Fibroblast of lung (primary cell): ENCODE results near the gene TMEM256. TPM values are rescaled to one million over a fixed set of nuclear protein-coding genes. Genes with fewer than 3 reads are reported as not detected.

Source experiments
- DNase-seq, 2 donors: peaks; one replicate each; pipeline versions ENCODE4 v3.0.0 to v3.0.0-alpha.2; 2010; ENCODE audit warnings: low read depth in 2 of 2
- H2AFZ ChIP-seq: 2 replicates; pipeline ENCODE4 v1.5.1; 2012; ENCODE audit warnings: low read length, control low read depth, inconsistent platforms
- H3K27ac ChIP-seq: 2 replicates; pipeline ENCODE4 v1.5.1; 2011; ENCODE audit warnings: low read length, control low read depth; ENCODE audit not compliant: insufficient read depth
- H3K27me3 ChIP-seq: 2 replicates; pipeline ENCODE4 v1.5.1; 2011; ENCODE audit warnings: mild to moderate bottlenecking, low read length; ENCODE audit not compliant: control insufficient read depth, insufficient read depth
- H3K36me3 ChIP-seq: 2 replicates; pipeline ENCODE4 v1.5.1; 2011; ENCODE audit warnings: low read length; ENCODE audit not compliant: control insufficient read depth, insufficient read depth
- H3K4me1 ChIP-seq: 2 replicates; pipeline ENCODE4 v1.5.1; 2011; ENCODE audit warnings: low read length; ENCODE audit not compliant: control insufficient read depth, insufficient read depth; ENCODE audit errors: extremely low read depth
- H3K4me2 ChIP-seq: 2 replicates; pipeline ENCODE4 v1.5.1; 2011; ENCODE audit warnings: low read length, control low read depth; ENCODE audit not compliant: insufficient read depth; ENCODE audit errors: extremely low read depth
- H3K4me3 ChIP-seq, 4 experiments: fragments of 200-600 bp in 1 of 4; sonication (generic) in 1 of 4; replicated peaks in 1 of 4; 2 replicates each; pipeline ENCODE4 v1.5.1; 2011 to 2016; ENCODE audit warnings: low read length in 4 of 4, low read depth in 3 of 4, mild to moderate bottlenecking in 3 of 4, control low read depth in 2 of 4, inconsistent platforms in 1 of 4, mixed read lengths in 1 of 4; ENCODE audit not compliant: insufficient read depth in 1 of 4; ENCODE audit errors: control extremely low read depth in 1 of 4
- H3K79me2 ChIP-seq: 2 replicates; pipeline ENCODE4 v1.5.1; 2012; ENCODE audit warnings: mild to moderate bottlenecking, low read length, inconsistent platforms; ENCODE audit not compliant: control insufficient read depth, insufficient read depth
- H3K9ac ChIP-seq: 2 replicates; pipeline ENCODE4 v1.5.1; 2011; ENCODE audit warnings: mild to moderate bottlenecking, low read length, control low read depth; ENCODE audit not compliant: insufficient read depth
- H3K9me3 ChIP-seq: 2 replicates; pipeline ENCODE4 v1.5.1; 2012; ENCODE audit warnings: low read depth, low read length; ENCODE audit not compliant: control insufficient read depth, insufficient read depth
- H4K20me1 ChIP-seq: 2 replicates; pipeline ENCODE4 v1.5.1; 2011; ENCODE audit warnings: low read length; ENCODE audit not compliant: control insufficient read depth, insufficient read depth; ENCODE audit errors: extremely low read depth
- EZH2 ChIP-seq: IDR thresholded peaks from 2 replicates; pipeline ENCODE4 v1.5.1; 2012; ENCODE audit warnings: low read length, control low read depth, mild to moderate bottlenecking; ENCODE audit errors: missing control alignments
- polyA plus RNA-seq, 2 donors: library from polyadenylated mRNA; depleted of rRNA in 1 of 2; stranded (reverse) in 1 of 2; unstranded in 1 of 2; fragments of >200 nt; gene quantifications; 2 replicates each; pipeline ENCODE4 v1.2.1, GENCODE V29; 2011 to 2012; ENCODE audit warnings: missing spikeins in 1 of 2
- total RNA-seq: library from RNA; depleted of rRNA; stranded (reverse); fragments of >200 nt; gene quantifications from 2 replicates; pipeline ENCODE4 v1.2.1, GENCODE V29; 2014
- TF ChIP-seq, protein P1 (sequence below), 2 donors: IDR thresholded peaks in 1 of 2; conservative IDR thresholded peaks in 1 of 2; 1 replicate in 1 of 2; 2 replicates in 1 of 2; pipeline ENCODE4 v1.5.1; 2011 to 2012; ENCODE audit warnings: low read length in 2 of 2, control low read depth in 1 of 2, inconsistent platforms in 1 of 2, low read depth in 1 of 2, mild to moderate bottlenecking in 1 of 2

TMEM256 gene
- total and polyA plus RNA-seq, 2 donors (not counting 1 experiment from before 2014, with no cell fraction given) = 59.1 to 206 TPM

DNA sequence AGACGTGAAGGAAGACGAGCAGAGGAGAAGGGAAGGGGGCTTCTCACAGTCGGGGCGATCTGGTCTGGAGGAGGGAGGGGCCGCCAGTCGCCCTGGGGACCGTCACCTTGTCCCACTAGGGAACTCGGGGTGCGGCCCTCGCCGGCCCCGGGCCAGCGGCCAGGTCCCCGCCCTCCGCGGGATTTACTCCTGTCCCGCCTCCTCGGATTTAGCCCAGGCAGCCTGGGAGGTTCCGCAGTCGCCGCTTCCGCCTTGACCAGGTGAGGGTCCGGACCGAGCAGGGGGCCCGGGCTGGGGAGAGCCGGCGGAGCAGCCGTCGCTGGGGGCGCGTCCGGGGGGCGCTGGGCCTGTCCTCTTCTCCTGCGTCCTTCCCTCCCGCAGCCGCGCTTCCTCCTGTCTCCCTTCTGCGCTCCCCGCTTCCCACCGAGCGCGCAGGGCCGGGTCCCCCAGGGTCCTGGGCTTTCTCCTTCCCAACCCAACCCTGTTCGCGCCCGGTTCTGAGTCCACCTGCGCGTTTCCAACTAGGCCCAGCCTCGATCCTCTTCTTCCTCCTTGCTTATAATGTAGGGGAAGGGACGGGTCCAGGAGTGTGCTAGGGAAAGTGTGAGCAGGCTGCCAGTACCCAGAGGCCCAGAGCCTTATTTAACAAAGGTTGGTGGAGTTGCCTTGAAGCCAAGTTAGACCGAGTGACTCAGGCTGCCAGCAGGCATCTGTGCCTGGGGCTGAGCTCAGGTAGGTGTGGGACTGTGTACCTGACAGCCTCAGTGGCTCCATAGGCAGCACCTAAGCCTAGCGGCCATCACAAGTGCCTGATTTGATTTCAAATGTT is 22.8 kb downstream of the TMEM256 start, which contains the start of gene TNK1:
Gene TNK1, plus strand, starts transcription at position 235 of the 829 bp plus-strand sequence. CDS start 1,838 bp downstream, outside the sequence.
- TF ChIP-seq EZH2 = peak; percentile 82
- TF ChIP-seq, protein P1, sequence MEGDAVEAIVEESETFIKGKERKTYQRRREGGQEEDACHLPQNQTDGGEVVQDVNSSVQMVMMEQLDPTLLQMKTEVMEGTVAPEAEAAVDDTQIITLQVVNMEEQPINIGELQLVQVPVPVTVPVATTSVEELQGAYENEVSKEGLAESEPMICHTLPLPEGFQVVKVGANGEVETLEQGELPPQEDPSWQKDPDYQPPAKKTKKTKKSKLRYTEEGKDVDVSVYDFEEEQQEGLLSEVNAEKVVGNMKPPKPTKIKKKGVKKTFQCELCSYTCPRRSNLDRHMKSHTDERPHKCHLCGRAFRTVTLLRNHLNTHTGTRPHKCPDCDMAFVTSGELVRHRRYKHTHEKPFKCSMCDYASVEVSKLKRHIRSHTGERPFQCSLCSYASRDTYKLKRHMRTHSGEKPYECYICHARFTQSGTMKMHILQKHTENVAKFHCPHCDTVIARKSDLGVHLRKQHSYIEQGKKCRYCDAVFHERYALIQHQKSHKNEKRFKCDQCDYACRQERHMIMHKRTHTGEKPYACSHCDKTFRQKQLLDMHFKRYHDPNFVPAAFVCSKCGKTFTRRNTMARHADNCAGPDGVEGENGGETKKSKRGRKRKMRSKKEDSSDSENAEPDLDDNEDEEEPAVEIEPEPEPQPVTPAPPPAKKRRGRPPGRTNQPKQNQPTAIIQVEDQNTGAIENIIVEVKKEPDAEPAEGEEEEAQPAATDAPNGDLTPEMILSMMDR (conservative IDR thresholded peaks at IDR 0.05 in 1 of 2, IDR thresholded peaks at IDR 0.05 in 1 of 2; ENCODE audit: low read depth in 1 of 2, low read length in 2 of 2) = no peak
- H3K4me2 ChIP-seq = peak within 1 kb of the TSS; percentile 59
- no peak for DNase-seq
- H3K27ac ChIP-seq = no peak within 1 kb of the TSS
- no peaks in the 10 kb centered on the region for H3K36me3 ChIP-seq
- no peaks in the 10 kb centered on the region for H4K20me1 ChIP-seq
- no peak within 1 kb of the TSS for H3K9ac ChIP-seq
- H3K4me3 ChIP-seq = peak within 1 kb of the TSS in 1 of 4 experiments; percentile 46
- H3K79me2 ChIP-seq = no peaks in the 10 kb centered on the region
- H3K4me1 ChIP-seq = peaks cover 7% of the 10 kb centered on the region
- H3K9me3 ChIP-seq = no peaks in the 10 kb centered on the region
- peaks cover 28% of the 10 kb centered on the region for H3K27me3 ChIP-seq
- H2AFZ ChIP-seq = no peak within 1 kb of the TSS

DNA sequence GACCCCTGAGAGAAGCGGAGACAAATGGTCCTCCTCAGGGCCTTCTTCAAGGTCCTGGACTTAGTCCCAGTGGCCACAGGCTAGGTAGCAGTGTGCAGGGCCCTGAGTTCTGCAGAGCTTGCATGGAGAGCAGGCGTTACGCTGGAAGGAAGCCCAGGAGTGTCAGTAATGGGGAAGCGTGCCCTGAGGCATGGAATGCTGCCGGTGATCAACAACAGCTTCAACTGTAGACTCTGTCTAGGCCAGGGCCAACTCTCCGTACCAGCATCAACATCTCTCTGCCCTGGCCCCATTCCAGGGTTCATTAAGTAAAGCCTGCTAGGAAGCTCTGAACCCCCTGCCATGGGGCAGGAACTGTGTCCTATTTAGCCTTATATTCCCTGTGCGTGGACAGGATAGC is 23.6 kb downstream of the TMEM256 start:
- no peaks in the 10 kb centered on the region for H3K79me2 ChIP-seq
- peaks cover 28% of the 10 kb centered on the region for H3K27me3 ChIP-seq
- peak overlapping the region; percentile 59 for H3K4me2 ChIP-seq
- H3K9me3 ChIP-seq = no peaks in the 10 kb centered on the region
- H3K4me1 ChIP-seq = peaks cover 7% of the 10 kb centered on the region
- no peak overlapping the region for H3K9ac ChIP-seq
- H3K4me3 ChIP-seq = peak overlapping the region in 1 of 4 experiments; percentile 46
- no peaks in the 10 kb centered on the region for H3K36me3 ChIP-seq
- H4K20me1 ChIP-seq = no peaks in the 10 kb centered on the region
- TF ChIP-seq, protein P1 (conservative IDR thresholded peaks at IDR 0.05 in 1 of 2, IDR thresholded peaks at IDR 0.05 in 1 of 2; ENCODE audit: low read depth in 1 of 2, low read length in 2 of 2) = no peak
- TF ChIP-seq EZH2 = no peak
- peak; percentile 30 to 37 for DNase-seq
- H2AFZ ChIP-seq = no peak overlapping the region
- H3K27ac ChIP-seq = no peak overlapping the region

DNA sequence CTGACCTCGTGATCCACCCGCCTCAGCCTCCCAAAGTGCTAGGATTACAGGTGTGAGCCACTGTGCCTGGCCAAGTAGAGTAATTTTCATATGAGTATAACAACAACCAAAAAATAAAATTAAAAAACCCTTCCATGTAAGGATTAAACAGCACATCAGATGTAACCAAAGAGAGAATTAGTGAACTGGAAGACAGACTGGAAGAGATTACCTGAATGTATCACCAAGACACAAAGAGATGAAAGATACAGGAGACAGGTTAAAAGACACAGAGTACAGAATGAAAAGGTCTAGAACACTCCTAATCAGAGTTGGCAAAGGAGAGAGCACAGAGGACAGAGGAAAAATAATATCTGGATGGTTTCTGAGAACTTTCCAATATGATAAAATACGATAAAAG is 24.8 kb downstream of the TMEM256 start:
- Histone ChIP-seq H2AFZ (no peak overlapping the region), H4K20me1 (no peaks in the 10 kb centered on the region), H3K9me3 (no peaks in the 10 kb centered on the region), H3K4me2 (no peak overlapping the region), H3K9ac (no peak overlapping the region), H3K36me3 (no peaks in the 10 kb centered on the region), H3K27me3 (peaks cover 28% of the 10 kb centered on the region), H3K27ac (no peak overlapping the region), H3K4me3 (no peak overlapping the region), H3K79me2 (no peaks in the 10 kb centered on the region), H3K4me1 (peaks cover 7% of the 10 kb centered on the region)
- no peak for DNase-seq
- TF ChIP-seq, protein P1 (conservative IDR thresholded peaks at IDR 0.05 in 1 of 2, IDR thresholded peaks at IDR 0.05 in 1 of 2; ENCODE audit: low read depth in 1 of 2, low read length in 2 of 2) = no peak
- TF ChIP-seq EZH2 = no peak
